Mammary epithelial cell (primary cell): Measurements from ENCODE around the gene TMEM63A.

Experiments
- CTCF ChIP-seq, 2 donors: IDR thresholded peaks in 1 of 2; conservative IDR thresholded peaks in 1 of 2; 2 replicates each; pipeline ENCODE4 v1.5.1; 2011 to 2012; ENCODE audit warnings: inconsistent platforms in 2 of 2, low read length in 2 of 2, mild to moderate bottlenecking in 2 of 2, control low read depth in 1 of 2, low read depth in 1 of 2; ENCODE audit not compliant: insufficient read depth in 1 of 2; ENCODE audit errors: extremely low read depth in 1 of 2
- EZH2 ChIP-seq: IDR thresholded peaks from 2 replicates; pipeline ENCODE4 v1.6.1; 2012; ENCODE audit warnings: low read length, inconsistent platforms, borderline replicate concordance

GRCh38 chr1:225874431-225874830, 7.7 kb downstream of the TMEM63A start:
- no peak for TF ChIP-seq CTCF (conservative IDR thresholded peaks at IDR 0.05 in 1 of 2, IDR thresholded peaks at IDR 0.05 in 1 of 2; ENCODE audit: extremely low read depth in 1 of 2, insufficient read depth in 1 of 2, low read depth in 1 of 2, low read length in 2 of 2)
- no peak for TF ChIP-seq EZH2
